Measurements from ENCODE around the gene FBN1.
A peak's percentile ranks its signal among the peaks of the same experiment; 100 is the strongest.

FBN1 gene

DNA sequence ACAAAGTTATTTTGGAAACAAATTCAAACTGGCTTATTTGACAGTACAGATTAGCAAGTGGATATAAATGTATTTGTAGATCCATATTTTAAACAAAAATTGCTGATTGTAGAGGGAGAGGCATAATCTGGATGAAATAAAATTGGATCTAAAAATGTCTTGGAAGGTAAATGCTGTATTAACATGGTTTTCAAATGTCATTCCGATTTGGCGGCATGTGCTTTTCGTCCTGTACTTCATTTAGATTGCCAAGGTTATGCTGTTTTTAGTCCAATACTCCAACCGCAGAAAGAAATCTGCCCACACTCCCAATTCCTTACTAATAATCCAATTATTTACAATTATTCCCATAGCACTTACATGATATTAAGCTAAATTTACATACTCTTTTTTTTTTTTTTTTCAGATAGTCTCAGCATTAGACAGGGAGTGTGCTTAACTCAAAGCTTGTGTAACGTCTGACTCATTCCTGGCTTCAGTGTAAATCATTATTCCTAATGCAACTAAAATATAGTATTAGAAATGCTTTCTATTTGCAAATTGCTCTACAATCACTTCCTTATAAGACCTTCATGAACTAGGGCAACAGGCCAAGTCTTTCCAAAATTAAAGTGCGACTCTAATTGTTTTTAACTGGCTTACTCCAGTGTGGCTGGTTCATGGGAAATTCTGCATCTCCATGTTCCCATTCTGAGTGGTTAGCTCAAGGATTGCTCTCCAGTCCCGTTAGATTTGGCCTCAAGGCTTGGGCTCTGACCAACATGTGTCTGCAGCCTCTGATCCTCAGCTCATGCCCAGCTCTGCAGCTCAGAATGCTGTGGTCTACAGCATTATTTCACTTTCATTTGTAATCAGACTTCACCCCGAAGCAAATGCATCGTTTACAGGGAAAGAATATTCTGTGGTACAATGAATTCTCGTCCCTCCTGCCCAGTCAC is 103.9 kb downstream of the FBN1 start:
- no peak overlapping the region for H3K4me3 ChIP-seq (ENCODE audit: low read length)
- peak; percentile 76 for DNase-seq (ENCODE audit: low read depth)
- TF ChIP-seq, protein P1, sequence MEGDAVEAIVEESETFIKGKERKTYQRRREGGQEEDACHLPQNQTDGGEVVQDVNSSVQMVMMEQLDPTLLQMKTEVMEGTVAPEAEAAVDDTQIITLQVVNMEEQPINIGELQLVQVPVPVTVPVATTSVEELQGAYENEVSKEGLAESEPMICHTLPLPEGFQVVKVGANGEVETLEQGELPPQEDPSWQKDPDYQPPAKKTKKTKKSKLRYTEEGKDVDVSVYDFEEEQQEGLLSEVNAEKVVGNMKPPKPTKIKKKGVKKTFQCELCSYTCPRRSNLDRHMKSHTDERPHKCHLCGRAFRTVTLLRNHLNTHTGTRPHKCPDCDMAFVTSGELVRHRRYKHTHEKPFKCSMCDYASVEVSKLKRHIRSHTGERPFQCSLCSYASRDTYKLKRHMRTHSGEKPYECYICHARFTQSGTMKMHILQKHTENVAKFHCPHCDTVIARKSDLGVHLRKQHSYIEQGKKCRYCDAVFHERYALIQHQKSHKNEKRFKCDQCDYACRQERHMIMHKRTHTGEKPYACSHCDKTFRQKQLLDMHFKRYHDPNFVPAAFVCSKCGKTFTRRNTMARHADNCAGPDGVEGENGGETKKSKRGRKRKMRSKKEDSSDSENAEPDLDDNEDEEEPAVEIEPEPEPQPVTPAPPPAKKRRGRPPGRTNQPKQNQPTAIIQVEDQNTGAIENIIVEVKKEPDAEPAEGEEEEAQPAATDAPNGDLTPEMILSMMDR (IDR thresholded peaks at IDR 0.05; ENCODE audit: insufficient read depth, low read depth, low read length, missing control alignments): no peak

DNA sequence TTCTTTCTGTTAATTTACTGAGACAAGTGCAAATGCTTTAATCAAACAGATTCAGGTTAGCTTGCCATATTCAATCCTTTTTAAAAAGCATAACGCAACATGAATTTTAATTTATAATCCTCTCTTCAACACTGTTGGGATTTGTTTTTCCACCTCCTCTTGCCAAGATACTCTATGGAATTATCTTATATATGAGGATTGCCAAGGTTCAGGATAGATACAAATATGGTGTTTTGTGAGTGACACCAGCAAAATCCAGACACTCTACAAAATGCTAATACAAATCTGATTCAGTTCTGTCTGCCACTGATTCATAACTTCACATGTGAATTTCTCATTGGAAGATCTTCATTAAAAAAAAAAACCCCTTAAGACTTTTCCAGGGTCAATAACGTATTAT is 104.8 kb downstream of the FBN1 start:
- H3K4me3 ChIP-seq (ENCODE audit: low read length): no peak overlapping the region
- no peak for DNase-seq (ENCODE audit: low read depth)
- TF ChIP-seq, protein P1 (IDR thresholded peaks at IDR 0.05; ENCODE audit: insufficient read depth, low read depth, low read length, missing control alignments): no peak

DNA sequence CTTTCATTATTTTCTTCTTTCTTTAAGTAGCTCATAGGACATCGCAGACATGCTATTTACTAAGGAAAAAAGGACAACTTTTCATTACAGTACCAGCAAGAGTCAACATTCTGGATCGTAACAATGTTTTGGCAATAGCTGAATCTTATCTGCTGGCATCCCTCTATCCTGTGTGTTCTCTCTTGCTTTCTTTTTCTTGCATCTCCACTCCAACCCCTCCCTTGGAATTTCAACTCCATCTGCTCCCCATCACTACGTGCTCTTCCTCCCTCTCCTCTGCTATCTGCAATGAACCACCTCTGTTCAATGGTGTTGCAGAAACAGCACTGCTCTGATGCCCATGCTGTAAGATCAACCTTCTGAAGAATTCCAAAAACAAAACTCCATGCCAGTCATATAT is 106.6 kb downstream of the FBN1 start:
- H3K4me3 ChIP-seq (ENCODE audit: low read length): no peak overlapping the region
- TF ChIP-seq, protein P1 (IDR thresholded peaks at IDR 0.05; ENCODE audit: insufficient read depth, low read depth, low read length, missing control alignments): no peak
- no peak for DNase-seq (ENCODE audit: low read depth)

DNA sequence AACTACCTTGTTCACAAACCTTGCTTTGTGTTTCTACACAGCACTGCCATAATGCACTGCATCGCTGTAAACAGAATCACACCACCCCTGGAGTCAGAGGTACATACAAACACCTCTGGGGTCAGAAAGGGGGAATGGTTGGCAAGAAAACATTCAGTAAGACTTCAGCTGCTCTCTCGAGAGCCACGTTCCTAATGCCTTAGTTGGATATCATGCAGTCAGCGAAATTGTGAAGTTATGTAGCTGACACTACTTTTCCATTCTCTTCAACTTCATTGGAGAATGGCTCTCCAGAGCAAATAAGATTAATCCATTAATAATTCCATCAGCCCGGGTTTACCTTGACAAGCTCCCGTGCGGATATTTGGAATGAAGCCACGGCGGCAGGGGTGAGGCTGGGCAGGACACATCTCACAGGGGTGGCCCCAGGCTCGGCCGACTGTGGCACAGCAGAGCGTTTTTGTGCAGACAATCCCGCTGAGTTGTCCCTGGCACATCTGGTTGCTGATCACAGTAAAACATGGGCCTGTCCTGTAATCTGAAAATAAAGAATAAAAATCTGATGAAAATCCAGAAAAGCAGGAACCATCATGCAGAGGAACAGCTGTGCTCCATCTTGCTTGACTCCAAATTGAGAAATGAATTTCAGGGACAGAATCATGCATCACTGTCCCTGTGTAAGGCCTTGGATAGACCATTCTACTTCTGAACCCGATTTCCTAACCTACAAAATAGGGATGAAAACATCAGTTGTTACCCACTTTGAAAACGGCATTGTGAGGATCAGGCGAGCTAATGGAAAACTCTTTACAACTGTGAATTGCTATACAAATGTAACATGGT is 108.0 kb downstream of the FBN1 start:
- TF ChIP-seq, protein P1 (IDR thresholded peaks at IDR 0.05; ENCODE audit: insufficient read depth, low read depth, low read length, missing control alignments): no peak
- no peak overlapping the region for H3K4me3 ChIP-seq (ENCODE audit: low read length)

DNA sequence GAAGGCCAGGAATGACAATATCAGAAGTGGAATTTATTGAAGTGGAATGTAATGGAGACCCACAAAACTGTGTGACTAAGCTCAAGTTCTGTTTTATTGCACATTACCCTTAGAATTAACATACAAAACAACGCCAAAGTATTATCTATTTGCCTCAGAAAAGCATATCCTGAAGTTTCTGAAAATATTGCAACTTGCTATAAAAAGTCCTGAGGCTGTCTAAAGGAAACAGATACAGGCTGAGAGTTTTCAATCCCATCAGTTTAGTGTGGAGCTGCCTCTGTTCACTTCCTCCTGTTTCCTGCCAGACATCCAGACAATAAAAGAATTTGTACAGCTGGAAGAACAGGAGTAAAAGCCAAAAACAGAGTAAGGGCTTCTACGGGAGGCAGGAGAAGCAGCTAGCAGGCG is 108.8 kb downstream of the FBN1 start:
- TF ChIP-seq, protein P1 (IDR thresholded peaks at IDR 0.05; ENCODE audit: insufficient read depth, low read depth, low read length, missing control alignments): no peak
- DNase-seq (ENCODE audit: low read depth): no peak
- no peak overlapping the region for H3K4me3 ChIP-seq (ENCODE audit: low read length)

More for the DNA sequence above, 108.0 kb downstream of the FBN1 start:
- DNase-seq (ENCODE audit: low read depth): no peak

DNA sequence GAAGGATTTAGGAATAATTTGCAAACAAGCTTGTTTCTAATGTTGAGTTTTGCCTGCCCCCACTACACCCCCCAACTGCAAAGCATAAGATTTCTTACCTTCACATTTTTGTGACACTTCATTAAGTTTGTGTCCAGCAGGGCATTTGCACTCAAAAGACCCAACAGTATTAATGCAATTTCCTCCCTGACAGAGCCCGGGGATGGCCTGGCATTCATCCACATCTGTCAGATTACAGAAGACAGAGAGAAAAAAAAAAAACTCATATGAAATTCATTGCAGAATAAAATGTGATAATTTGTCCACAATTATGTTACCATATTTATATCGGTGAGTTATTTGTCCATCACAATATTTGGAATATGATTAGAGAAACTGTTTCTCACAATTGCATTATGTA is 111.5 kb downstream of the FBN1 start:
- TF ChIP-seq, protein P1 (IDR thresholded peaks at IDR 0.05; ENCODE audit: insufficient read depth, low read depth, low read length, missing control alignments): no peak
- DNase-seq (ENCODE audit: low read depth): no peak

More for the DNA sequence above, 111.5 kb downstream of the FBN1 start:
- H3K4me3 ChIP-seq (ENCODE audit: low read length): no peak overlapping the region

Measured in epithelial cell of esophagus (primary cell).